Chondrocyte (in vitro differentiated cells): ENCODE measurements around the gene ANO3. TPM values are rescaled to one million over a fixed set of nuclear protein-coding genes. Genes with fewer than 3 reads are reported as not detected.

Experiments
- DNase-seq: peaks from one replicate; pipeline ENCODE4 v3.0.0; 2021; ENCODE audit warnings: mixed read lengths, low spot score
- H3K27ac Mint-ChIP-seq: one replicate; pipeline ENCODE4 v1.8.0; 2021; ENCODE audit warnings: mild to moderate bottlenecking, moderate library complexity, mixed read lengths; ENCODE audit not compliant: unreplicated experiment
- H3K27me3 Mint-ChIP-seq: 2 replicates; pipeline ENCODE4 v1.8.0; 2021; ENCODE audit warnings: low read depth, mixed read lengths
- H3K36me3 Mint-ChIP-seq: 2 replicates; pipeline ENCODE4 v1.8.0; 2021; ENCODE audit warnings: low read depth, mixed read lengths
- H3K4me1 Mint-ChIP-seq: 2 replicates; pipeline ENCODE4 v1.8.0; 2021; ENCODE audit warnings: low read depth, mild to moderate bottlenecking, mixed read lengths
- H3K4me3 Mint-ChIP-seq: one replicate; pipeline ENCODE4 v1.8.0; 2021; ENCODE audit warnings: mild to moderate bottlenecking, moderate library complexity, mixed read lengths; ENCODE audit not compliant: unreplicated experiment
- H3K9me3 Mint-ChIP-seq: 2 replicates; pipeline ENCODE4 v1.8.0; 2021; ENCODE audit warnings: low read depth, mixed read lengths
- CTCF ChIP-seq: fragments of 200-600 bp; sonication (generic); IDR thresholded peaks from 2 replicates; pipeline ENCODE4 v1.5.0; 2021; ENCODE audit warnings: antibody characterized with exemption, mild to moderate bottlenecking, moderate library complexity
- total RNA-seq: library from RNA; stranded (reverse); gene quantifications from 3 replicates; pipeline ENCODE4 v1.2.1, GENCODE V29; 2021

ANO3 gene
- total RNA-seq, 1 donor from 2014 or later, result 0.07 TPM

- Mint-ChIP-seq H3K4me1 (no peaks in the 10 kb centered on the region), H3K27ac (no peak overlapping the region), H3K4me3 (no peak overlapping the region), H3K36me3 (no peaks in the 10 kb centered on the region), H3K9me3 (no peaks in the 10 kb centered on the region), H3K27me3 (no peaks in the 10 kb centered on the region)
- DNase-seq, result no peak
- TF ChIP-seq CTCF, result no peak
These were observed 209.9 kb downstream of the ANO3 start for GRCh38 chr11:26541870-26542269.

GRCh38 chr11:26549176-26549575 is 217.2 kb downstream of the ANO3 start:
- Mint-ChIP-seq H3K4me1 (no peaks in the 10 kb centered on the region), H3K27ac (no peak overlapping the region), H3K27me3 (peaks cover 10% of the 10 kb centered on the region), H3K4me3 (no peak overlapping the region), H3K36me3 (no peaks in the 10 kb centered on the region), H3K9me3 (no peaks in the 10 kb centered on the region)
- TF ChIP-seq CTCF, result no peak
- no peak for DNase-seq

GRCh38 chr11:26550022-26550421 is 218.1 kb downstream of the ANO3 start:
- TF ChIP-seq CTCF, result no peak
- Mint-ChIP-seq H3K4me3 (no peak overlapping the region), H3K36me3 (no peaks in the 10 kb centered on the region), H3K4me1 (no peaks in the 10 kb centered on the region), H3K27ac (no peak overlapping the region), H3K9me3 (no peaks in the 10 kb centered on the region), H3K27me3 (peaks cover 15% of the 10 kb centered on the region)
- no peak for DNase-seq

- no peak for DNase-seq
- TF ChIP-seq CTCF, result peak; percentile 82
- no peak overlapping the region for H3K4me3 Mint-ChIP-seq
- peaks cover 15% of the 10 kb centered on the region for H3K27me3 Mint-ChIP-seq
- H3K9me3 Mint-ChIP-seq, result no peaks in the 10 kb centered on the region
- H3K4me1 Mint-ChIP-seq, result no peaks in the 10 kb centered on the region
- no peak overlapping the region for H3K27ac Mint-ChIP-seq
- H3K36me3 Mint-ChIP-seq, result no peaks in the 10 kb centered on the region
These were observed 219.4 kb downstream of the ANO3 start for GRCh38 chr11:26551186-26551801.

GRCh38 chr11:26553182-26553581 is 221.3 kb downstream of the ANO3 start:
- DNase-seq, result no peak
- Mint-ChIP-seq H3K27ac (no peak overlapping the region), H3K4me3 (no peak overlapping the region), H3K9me3 (no peaks in the 10 kb centered on the region), H3K27me3 (peaks cover 15% of the 10 kb centered on the region), H3K4me1 (no peaks in the 10 kb centered on the region), H3K36me3 (no peaks in the 10 kb centered on the region)
- no peak for TF ChIP-seq CTCF
